ENCODE results near the gene RNF5. TPM values are rescaled to one million over a fixed set of nuclear protein-coding genes. Genes with fewer than 3 reads are reported as not detected.

RNF5 gene
- total RNA-seq, 1 experiment from 2014 or later, result 114 TPM

GRCh38 chr6:32181915-32182529, 3.8 kb downstream of the RNF5 start (continued):
- no peak for TF ChIP-seq ATF2 (CRISPR knock-in tag; IDR thresholded peaks at IDR 0.05; ENCODE audit: borderline replicate concordance, low read depth)
- no peak for TF ChIP-seq EMX1 (CRISPR knock-in tag; IDR thresholded peaks at IDR 0.05)
- TF ChIP-seq ZBTB21 (CRISPR knock-in tag; IDR thresholded peaks at IDR 0.05; ENCODE audit: borderline replicate concordance), result no peak
- no peak for TF ChIP-seq NFE2L1 (CRISPR knock-in tag; IDR thresholded peaks at IDR 0.05)

- Mint-ChIP-seq H3K27ac (no peak overlapping the region), H3K4me3 (no peak overlapping the region), H3K27me3 (ENCODE audit: low read depth) (no peaks in the 10 kb centered on the region), H3K4me1 (peaks cover 15% of the 10 kb centered on the region), H3K9me3 (no peaks in the 10 kb centered on the region), H3K36me3 (peaks cover 38% of the 10 kb centered on the region)
- POLR2A ChIA-PET, result interaction anchor here (0.5 kb wide), 1 partner anchor 48 kb away, joined by 3 read pairs; no protein-coding TSS in a partner anchor
- no peak for DNase-seq (ENCODE audit: low spot score)
- CTCF ChIA-PET, result interaction anchor here (0.9 to 2.2 kb wide), 6 partner anchors 8 to 135 kb away, joined by 3 to 9 read pairs (median 5); partner anchors contain the start of gene PBX2
- no peak for ATAC-seq
- TF ChIP-seq GRHL2 (CRISPR knock-in tag; IDR thresholded peaks at IDR 0.05; ENCODE audit: insufficient replicate concordance, severe bottlenecking), result no peak
- TF ChIP-seq NFE2L1 (CRISPR knock-in tag; IDR thresholded peaks at IDR 0.05), result no peak
- TF ChIP-seq ARID4B (CRISPR knock-in tag; IDR thresholded peaks at IDR 0.05; ENCODE audit: borderline replicate concordance), result no peak
- no peak for TF ChIP-seq CTCF (IDR thresholded peaks at IDR 0.05)
- TF ChIP-seq SMAD4 (CRISPR knock-in tag; IDR thresholded peaks at IDR 0.05), result no peak
Measured at GRCh38 chr6:32182555-32182981, 4.4 kb downstream of the RNF5 start.

GRCh38 chr6:32183030-32183429, 4.8 kb downstream of the RNF5 start:
- ATAC-seq (no peak), DNase-seq (ENCODE audit: low spot score) (no peak)
- Mint-ChIP-seq H3K4me1 (peaks cover 16% of the 10 kb centered on the region), H3K27ac (no peak overlapping the region), H3K4me3 (no peak overlapping the region), H3K9me3 (no peaks in the 10 kb centered on the region), H3K27me3 (ENCODE audit: low read depth) (no peaks in the 10 kb centered on the region), H3K36me3 (peaks cover 42% of the 10 kb centered on the region)
- ChIA-PET CTCF (interaction anchor here (1.3 to 2.2 kb wide), 4 partner anchors 8 to 136 kb away, joined by 3 to 9 read pairs (median 6); partner anchors contain the start of gene PBX2), POLR2A (no interaction called here)
- no peak for TF ChIP-seq CDX4 (CRISPR knock-in tag; IDR thresholded peaks at IDR 0.05; ENCODE audit: borderline replicate concordance)
- no peak for TF ChIP-seq SOX15 (CRISPR knock-in tag; IDR thresholded peaks at IDR 0.05)
- no peak for TF ChIP-seq SMAD3 (CRISPR knock-in tag; IDR thresholded peaks at IDR 0.05; ENCODE audit: borderline replicate concordance)
- TF ChIP-seq ELF4 (CRISPR knock-in tag; IDR thresholded peaks at IDR 0.05; ENCODE audit: low read depth), result no peak
- no peak for TF ChIP-seq ZNF423 (CRISPR knock-in tag; IDR thresholded peaks at IDR 0.05)
- TF ChIP-seq FOXP4 (CRISPR knock-in tag; IDR thresholded peaks at IDR 0.05), result no peak
- TF ChIP-seq CREM (CRISPR knock-in tag; IDR thresholded peaks at IDR 0.05), result no peak
- no peak for TF ChIP-seq ZNF219 (CRISPR knock-in tag; IDR thresholded peaks at IDR 0.05; ENCODE audit: borderline replicate concordance)
